NCI-H128 (cell line): ENCODE results near the gene CORT.
"Not testable (repeated sequence)": the region's sequence is repeated elsewhere in the genome, so short reads cannot be mapped to it uniquely, and the experiment has no call there.

Experiments
- DNase-seq: peaks from one replicate; lab custom pipeline; 2025; ENCODE audit not compliant: unreplicated experiment; lab: John Stamatoyannopoulos, UW

CORT gene

GRCh38 chr1:10474309-10474612 is 24.4 kb downstream of the CORT start:
- not testable (repeated sequence) for DNase-seq

- DNase-seq = peak; percentile 89
Observed at GRCh38 chr1:10474613-10475507, 25.0 kb downstream of the CORT start, which contains the start of gene PEX14. Gene PEX14, plus strand, starts transcription at chr1:10474950. Its CDS starts 17 bp downstream, at chr1:10474967.

GRCh38 chr1:10475510-10475909 is 25.7 kb downstream of the CORT start:
- no peak for DNase-seq

GRCh38 chr1:10479296-10479695 is 29.5 kb downstream of the CORT start:
- no peak for DNase-seq

GRCh38 chr1:10480614-10481013 is 30.8 kb downstream of the CORT start:
- DNase-seq = no peak

GRCh38 chr1:10484521-10484920 is 34.7 kb downstream of the CORT start:
- no peak for DNase-seq

GRCh38 chr1:10489291-10490055 is 39.6 kb downstream of the CORT start:
- DNase-seq = peak; percentile 35

GRCh38 chr1:10490286-10490970 is 40.6 kb downstream of the CORT start:
- DNase-seq = no peak

GRCh38 chr1:10494418-10494753 is 44.6 kb downstream of the CORT start:
- no peak for DNase-seq

- DNase-seq = peak; percentile 75
Observed at GRCh38 chr1:10494754-10495474, 45.1 kb downstream of the CORT start.

- no peak for DNase-seq
Observed at GRCh38 chr1:10495475-10495817, 45.6 kb downstream of the CORT start.

- DNase-seq = no peak
Observed at GRCh38 chr1:10495952-10496351, 46.1 kb downstream of the CORT start.

GRCh38 chr1:10497109-10497508 is 47.3 kb downstream of the CORT start:
- DNase-seq = no peak

- no peak for DNase-seq
Observed at GRCh38 chr1:10498231-10498630, 48.4 kb downstream of the CORT start.
